SJCRH30 (cell line): Measurements from ENCODE around the gene THBS1. TPM values are rescaled to one million over a fixed set of nuclear protein-coding genes. Genes with fewer than 3 reads are reported as not detected.

Experiments
- DNase-seq, 2 experiments: peaks; one replicate each; pipeline ENCODE4 v3.0.0-alpha.2; 2015 to 2020
- H3K27ac ChIP-seq: fragments of 250-450 bp; sonication (Bioruptor Pico); 2 replicates; pipeline ENCODE4 v1.5.1; 2020; ENCODE audit warnings: mild to moderate bottlenecking, moderate library complexity
- H3K27me3 ChIP-seq: fragments of 250-450 bp; sonication (Bioruptor Pico); 2 replicates; pipeline ENCODE4 v1.5.1; 2020; ENCODE audit warnings: mild to moderate bottlenecking, moderate library complexity
- H3K36me3 ChIP-seq: fragments of 250-450 bp; sonication (Bioruptor Pico); 2 replicates; pipeline ENCODE4 v1.5.1; 2020; ENCODE audit warnings: mild to moderate bottlenecking, moderate library complexity
- H3K4me1 ChIP-seq: fragments of 250-450 bp; sonication (Bioruptor Pico); 2 replicates; pipeline ENCODE4 v1.5.1; 2020; ENCODE audit warnings: mild to moderate bottlenecking, moderate library complexity
- H3K4me3 ChIP-seq: fragments of 250-450 bp; sonication (Bioruptor Pico); 2 replicates; pipeline ENCODE4 v1.5.1; 2020; ENCODE audit warnings: mild to moderate bottlenecking, moderate library complexity
- H3K9me3 ChIP-seq: fragments of 250-450 bp; sonication (Bioruptor Pico); replicated peaks from 2 replicates; pipeline ENCODE4 v1.5.1; 2020; ENCODE audit warnings: mild to moderate bottlenecking, moderate library complexity
- total RNA-seq: library from RNA; depleted of rRNA; stranded (reverse); fragments of >200 nt; shearing (Covaris generic); gene quantifications from 2 replicates; pipeline ENCODE4 v1.2.3, GENCODE V29; 2014

The THBS1 gene
- total RNA-seq, 1 experiment from 2014 or later, result 24.4 TPM

DNA sequence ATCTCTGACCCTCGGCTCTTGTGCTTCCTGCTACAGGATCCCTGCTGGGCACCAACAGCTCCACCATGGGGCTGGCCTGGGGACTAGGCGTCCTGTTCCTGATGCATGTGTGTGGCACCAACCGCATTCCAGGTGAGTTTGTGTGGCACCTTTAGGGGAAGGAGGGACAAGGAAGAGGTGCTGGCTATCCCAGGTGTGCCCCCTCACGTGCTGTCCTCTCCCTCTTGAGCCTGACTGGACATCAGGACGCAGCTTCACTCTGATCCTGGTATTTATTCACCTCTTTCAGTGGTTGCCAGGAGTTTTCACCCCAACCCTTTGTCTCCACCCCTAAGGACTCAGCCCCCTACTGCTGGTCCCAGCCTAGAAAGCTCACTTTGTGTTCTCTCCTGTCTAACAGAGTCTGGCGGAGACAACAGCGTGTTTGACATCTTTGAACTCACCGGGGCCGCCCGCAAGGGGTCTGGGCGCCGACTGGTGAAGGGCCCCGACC, 960 bp downstream of the THBS1 start:
- H3K4me1 ChIP-seq, result peaks cover 11% of the 10 kb centered on the region
- peak overlapping the region; percentile 71 for H3K4me3 ChIP-seq
- H3K27me3 ChIP-seq, result no peaks in the 10 kb centered on the region
- no peak overlapping the region; the same call in 1 of the 2 replicates for H3K27ac ChIP-seq
- H3K9me3 ChIP-seq, result no peaks in the 10 kb centered on the region
- peaks cover 26% of the 10 kb centered on the region for H3K36me3 ChIP-seq
- DNase-seq, result peak; percentile 38 to 47

DNA sequence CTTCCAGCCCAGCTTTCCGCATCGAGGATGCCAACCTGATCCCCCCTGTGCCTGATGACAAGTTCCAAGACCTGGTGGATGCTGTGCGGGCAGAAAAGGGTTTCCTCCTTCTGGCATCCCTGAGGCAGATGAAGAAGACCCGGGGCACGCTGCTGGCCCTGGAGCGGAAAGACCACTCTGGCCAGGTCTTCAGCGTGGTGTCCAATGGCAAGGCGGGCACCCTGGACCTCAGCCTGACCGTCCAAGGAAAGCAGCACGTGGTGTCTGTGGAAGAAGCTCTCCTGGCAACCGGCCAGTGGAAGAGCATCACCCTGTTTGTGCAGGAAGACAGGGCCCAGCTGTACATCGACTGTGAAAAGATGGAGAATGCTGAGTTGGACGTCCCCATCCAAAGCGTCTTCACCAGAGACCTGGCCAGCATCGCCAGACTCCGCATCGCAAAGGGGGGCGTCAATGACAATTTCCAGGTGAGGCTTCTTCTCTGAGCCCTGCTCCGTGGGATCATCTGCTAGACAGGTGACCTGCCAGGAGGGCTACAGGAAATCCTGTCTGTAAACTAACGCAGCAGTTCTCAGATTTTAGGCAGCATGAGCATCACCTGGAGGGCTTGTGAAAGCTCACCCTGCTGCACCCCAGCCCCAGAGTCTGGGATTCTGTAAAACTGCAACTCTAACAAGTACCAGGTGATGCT, 1.6 kb downstream of the THBS1 start:
- H3K27ac ChIP-seq, result no peak overlapping the region
- no peak for DNase-seq
- no peaks in the 10 kb centered on the region for H3K9me3 ChIP-seq
- no peaks in the 10 kb centered on the region for H3K27me3 ChIP-seq
- peaks cover 32% of the 10 kb centered on the region for H3K36me3 ChIP-seq
- peak overlapping the region; percentile 71 for H3K4me3 ChIP-seq
- H3K4me1 ChIP-seq, result peaks cover 11% of the 10 kb centered on the region

DNA sequence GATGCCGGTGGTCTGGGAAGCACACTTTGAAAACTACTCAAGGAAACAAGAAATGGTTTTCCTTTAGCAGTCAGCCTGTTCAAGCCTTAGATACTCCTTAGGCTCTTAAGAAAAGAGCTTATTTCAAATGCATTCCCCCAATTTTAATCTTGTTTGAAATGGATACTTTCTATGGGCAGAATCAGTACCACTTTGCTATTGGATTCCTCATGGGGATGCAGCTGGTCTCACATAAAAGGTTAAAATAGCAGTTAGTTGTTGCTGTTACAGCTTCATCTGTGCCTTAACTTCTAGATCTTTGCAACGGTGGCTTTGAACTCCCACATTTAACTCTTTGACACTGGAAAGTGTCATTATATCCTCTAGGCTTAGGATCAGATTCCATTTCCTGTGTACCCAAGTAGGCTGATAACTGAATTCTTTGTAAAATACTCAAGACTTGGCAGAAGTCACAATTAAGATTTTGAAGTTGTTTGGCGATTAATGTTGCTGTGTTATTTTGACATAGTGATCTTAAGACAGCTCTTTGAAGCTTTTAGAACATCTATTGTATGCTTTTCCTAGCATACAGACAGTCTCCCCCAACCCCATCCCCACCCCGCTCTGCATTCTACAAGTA, 2.2 kb downstream of the THBS1 start:
- DNase-seq, result peak in 1 of 2 experiments; percentile 13
- Histone ChIP-seq H3K4me3 (peak overlapping the region; percentile 19), H3K9me3 (no peaks in the 10 kb centered on the region), H3K4me1 (peaks cover 11% of the 10 kb centered on the region), H3K27ac (no peak overlapping the region), H3K27me3 (no peaks in the 10 kb centered on the region), H3K36me3 (peaks cover 37% of the 10 kb centered on the region)

DNA sequence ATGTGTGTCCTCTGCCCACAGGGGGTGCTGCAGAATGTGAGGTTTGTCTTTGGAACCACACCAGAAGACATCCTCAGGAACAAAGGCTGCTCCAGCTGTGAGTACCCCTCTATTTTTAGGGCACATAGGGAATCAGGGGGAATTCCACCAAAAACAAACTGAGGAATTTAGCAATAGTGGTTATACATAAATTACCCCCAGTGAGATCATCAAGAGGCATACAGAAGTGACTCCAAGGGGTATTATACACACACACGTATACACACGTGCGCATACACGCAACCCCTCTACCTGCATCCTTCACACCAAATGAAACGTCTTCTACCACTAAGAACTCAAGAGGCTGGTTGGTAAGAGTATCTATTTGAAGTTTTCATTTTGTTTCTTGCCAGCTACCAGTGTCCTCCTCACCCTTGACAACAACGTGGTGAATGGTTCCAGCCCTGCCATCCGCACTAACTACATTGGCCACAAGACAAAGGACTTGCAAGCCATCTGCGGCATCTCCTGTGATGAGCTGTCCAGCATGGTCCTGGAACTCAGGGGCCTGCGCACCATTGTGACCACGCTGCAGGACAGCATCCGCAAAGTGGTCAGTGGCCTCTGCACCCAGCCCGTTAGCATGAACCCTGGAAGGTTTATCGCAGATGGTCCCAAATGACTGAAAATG, 2.9 kb downstream of the THBS1 start:
- peaks cover 10% of the 10 kb centered on the region for H3K4me1 ChIP-seq

DNA sequence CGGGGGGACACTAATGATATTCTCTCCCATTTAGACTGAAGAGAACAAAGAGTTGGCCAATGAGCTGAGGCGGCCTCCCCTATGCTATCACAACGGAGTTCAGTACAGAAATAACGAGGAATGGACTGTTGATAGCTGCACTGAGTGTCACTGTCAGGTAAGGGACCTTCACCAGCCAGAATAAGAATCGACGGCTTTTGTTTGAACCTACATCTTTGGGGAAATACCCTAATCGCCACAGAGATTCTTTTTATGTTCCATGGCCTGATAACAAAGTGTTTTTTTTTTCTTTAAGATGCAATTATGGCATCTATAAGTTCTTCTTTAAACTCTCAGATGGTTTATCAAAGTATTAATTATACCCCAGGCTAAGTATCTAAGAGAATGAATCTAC, 3.4 kb downstream of the THBS1 start:
- Histone ChIP-seq H3K27ac (no peak overlapping the region), H3K36me3 (peaks cover 45% of the 10 kb centered on the region), H3K9me3 (no peaks in the 10 kb centered on the region), H3K4me1 (peaks cover 5% of the 10 kb centered on the region), H3K4me3 (no peak overlapping the region), H3K27me3 (no peaks in the 10 kb centered on the region)
- DNase-seq, result no peak

More for the DNA sequence above, 2.9 kb downstream of the THBS1 start:
- H3K9me3 ChIP-seq, result no peaks in the 10 kb centered on the region
- H3K36me3 ChIP-seq, result peaks cover 42% of the 10 kb centered on the region
- H3K4me3 ChIP-seq, result no peak overlapping the region
- no peak overlapping the region for H3K27ac ChIP-seq
- peak; percentile 45 to 60 for DNase-seq
- no peaks in the 10 kb centered on the region for H3K27me3 ChIP-seq

DNA sequence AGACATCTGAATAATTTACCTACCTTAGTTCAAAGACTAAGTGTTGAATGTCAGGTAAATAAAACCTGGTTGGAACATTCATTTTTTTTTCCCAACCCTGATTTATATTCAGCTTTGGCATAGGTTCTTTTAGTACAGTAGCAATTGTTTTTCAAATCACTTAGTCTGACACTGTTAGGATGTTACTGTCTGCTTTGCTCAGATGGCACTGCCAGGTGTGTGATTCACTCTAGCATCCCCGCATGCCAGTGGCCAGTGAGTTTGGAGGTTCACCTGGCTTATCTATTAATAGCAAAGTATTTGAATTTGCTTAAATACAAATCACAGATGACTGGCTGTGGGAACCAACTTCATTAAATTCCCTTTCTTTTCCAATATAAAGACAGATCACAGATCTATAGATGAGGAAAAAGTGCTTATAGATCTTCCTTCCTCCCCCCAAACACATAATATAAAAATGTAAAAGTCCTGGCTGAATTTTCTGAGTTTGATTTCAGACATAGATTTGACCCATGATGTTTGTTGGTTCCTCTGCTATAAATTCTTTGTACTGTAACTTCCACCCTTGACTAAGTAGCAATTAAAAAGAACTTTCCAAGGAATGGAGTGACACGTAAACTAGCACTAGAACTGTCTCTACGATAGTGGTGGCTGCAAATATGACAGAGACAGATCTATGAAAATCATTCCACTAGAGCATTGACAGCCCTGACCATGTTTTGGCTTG, 3.9 kb downstream of the THBS1 start:
- Histone ChIP-seq H3K27me3 (no peaks in the 10 kb centered on the region), H3K27ac (no peak overlapping the region), H3K9me3 (no peaks in the 10 kb centered on the region), H3K36me3 (peaks cover 49% of the 10 kb centered on the region), H3K4me3 (no peak overlapping the region), H3K4me1 (peaks cover 3% of the 10 kb centered on the region; the same call in 1 of the 2 replicates)
- DNase-seq, result no peak

DNA sequence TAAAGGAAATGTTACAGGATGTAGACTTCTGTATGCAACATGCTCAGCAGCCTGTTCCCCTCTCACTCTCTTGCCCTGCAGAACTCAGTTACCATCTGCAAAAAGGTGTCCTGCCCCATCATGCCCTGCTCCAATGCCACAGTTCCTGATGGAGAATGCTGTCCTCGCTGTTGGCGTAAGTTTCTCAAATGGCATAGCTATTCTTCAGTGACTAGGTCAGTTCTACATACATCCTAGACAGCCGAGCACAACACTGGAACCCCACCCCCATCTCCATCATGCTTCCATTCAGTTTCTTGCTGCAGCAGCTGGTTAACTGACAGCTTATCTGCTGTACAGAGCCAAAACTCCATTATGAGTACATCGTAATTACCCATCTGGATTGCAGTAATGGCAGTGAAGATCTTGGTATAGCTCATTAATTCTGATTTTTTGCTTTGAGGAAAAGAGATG, 4.5 kb downstream of the THBS1 start:
- H3K4me1 ChIP-seq, result peaks cover 3% of the 10 kb centered on the region; the same call in 1 of the 2 replicates
- H3K4me3 ChIP-seq, result no peak overlapping the region
- no peaks in the 10 kb centered on the region for H3K27me3 ChIP-seq
- no peaks in the 10 kb centered on the region for H3K9me3 ChIP-seq
- DNase-seq, result no peak
- H3K27ac ChIP-seq, result no peak overlapping the region
- peaks cover 54% of the 10 kb centered on the region for H3K36me3 ChIP-seq

DNA sequence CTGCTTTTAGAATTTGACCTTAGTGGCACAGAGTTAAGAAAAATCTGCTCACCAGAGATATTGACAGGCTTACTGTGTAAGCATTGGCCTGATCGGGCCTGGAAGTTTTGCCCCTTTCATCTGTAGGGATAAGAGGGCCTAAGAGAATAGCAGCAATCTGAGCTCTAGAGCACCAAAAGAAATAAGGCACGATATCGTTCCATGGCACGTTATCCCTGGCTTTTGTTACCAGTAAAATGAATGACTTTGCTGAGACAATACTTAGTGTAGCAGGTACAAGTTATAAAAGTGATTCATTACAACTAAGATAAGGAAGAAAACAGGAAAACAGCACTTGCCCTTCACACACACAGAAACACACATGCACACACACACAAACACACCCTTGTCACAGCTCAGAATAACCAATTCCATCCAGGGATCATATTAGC, 5.0 kb downstream of the THBS1 start:
- Histone ChIP-seq H3K4me3 (no peak overlapping the region), H3K27me3 (no peaks in the 10 kb centered on the region), H3K36me3 (peaks cover 58% of the 10 kb centered on the region), H3K9me3 (no peaks in the 10 kb centered on the region), H3K4me1 (peaks cover 3% of the 10 kb centered on the region; the same call in 1 of the 2 replicates), H3K27ac (no peak overlapping the region)
- no peak for DNase-seq

DNA sequence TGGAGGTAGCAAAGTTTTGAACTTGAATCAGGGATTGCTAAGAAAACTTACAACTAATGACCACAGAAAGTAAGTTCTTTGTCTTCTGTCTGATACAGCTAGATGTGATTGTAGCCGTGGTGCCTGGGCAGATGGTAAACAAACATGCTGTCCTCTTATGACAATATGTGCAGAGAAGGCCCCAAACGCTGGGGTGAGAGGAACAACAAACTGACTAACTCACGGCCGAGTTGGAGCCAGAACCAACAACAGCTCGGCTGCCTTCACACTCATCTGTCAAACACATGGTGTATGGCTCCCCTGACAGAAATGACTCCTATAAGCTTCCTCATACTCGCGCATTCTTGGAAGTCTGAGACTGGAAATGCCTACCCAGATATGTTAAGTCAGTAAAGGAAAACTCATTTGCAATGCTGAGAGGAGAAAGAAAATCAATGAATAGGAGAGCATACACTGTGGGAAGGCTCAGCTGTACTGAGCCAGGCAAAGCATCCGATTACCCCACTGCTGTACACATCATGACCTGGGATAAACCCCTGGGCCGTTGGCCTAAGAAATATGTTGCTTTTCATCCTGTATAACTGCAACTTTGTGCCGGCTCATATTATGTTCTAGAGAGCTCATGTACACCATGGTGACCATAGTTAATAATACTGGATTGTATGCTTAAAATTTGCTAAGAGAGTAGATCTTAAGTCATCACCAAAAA, 5.7 kb downstream of the THBS1 start:
- Histone ChIP-seq H3K27me3 (no peaks in the 10 kb centered on the region), H3K4me3 (no peak overlapping the region), H3K36me3 (peaks cover 63% of the 10 kb centered on the region), H3K9me3 (no peaks in the 10 kb centered on the region), H3K4me1 (peaks cover 3% of the 10 kb centered on the region; the same call in 1 of the 2 replicates), H3K27ac (no peak overlapping the region)
- DNase-seq, result no peak

DNA sequence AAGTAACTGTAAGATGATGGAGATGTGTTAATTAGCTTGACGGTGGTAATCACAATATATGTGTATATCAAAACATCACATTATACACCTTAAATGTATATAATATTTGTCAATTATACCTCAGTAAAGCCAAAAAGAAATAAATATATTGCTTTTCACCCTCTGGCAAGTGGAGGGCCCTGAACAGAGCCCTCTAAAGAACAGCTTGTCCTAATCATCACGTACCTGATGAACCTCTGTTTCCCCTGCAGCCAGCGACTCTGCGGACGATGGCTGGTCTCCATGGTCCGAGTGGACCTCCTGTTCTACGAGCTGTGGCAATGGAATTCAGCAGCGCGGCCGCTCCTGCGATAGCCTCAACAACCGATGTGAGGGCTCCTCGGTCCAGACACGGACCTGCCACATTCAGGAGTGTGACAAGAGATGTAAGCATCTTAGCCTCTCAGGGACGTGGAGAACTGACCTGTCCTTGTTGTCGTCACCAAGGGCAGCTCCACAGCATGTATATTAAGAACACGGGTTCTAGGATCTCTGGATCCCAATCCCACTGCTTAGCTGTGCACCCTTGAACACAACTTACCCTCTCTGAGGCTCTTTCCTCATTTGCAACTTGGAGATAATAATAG, 6.3 kb downstream of the THBS1 start:
- no peaks in the 10 kb centered on the region for H3K9me3 ChIP-seq
- no peaks in the 10 kb centered on the region for H3K27me3 ChIP-seq
- peaks cover 3% of the 10 kb centered on the region; the same call in 1 of the 2 replicates for H3K4me1 ChIP-seq
- DNase-seq, result no peak
- H3K27ac ChIP-seq, result no peak overlapping the region
- peaks cover 70% of the 10 kb centered on the region for H3K36me3 ChIP-seq
- H3K4me3 ChIP-seq, result no peak overlapping the region

DNA sequence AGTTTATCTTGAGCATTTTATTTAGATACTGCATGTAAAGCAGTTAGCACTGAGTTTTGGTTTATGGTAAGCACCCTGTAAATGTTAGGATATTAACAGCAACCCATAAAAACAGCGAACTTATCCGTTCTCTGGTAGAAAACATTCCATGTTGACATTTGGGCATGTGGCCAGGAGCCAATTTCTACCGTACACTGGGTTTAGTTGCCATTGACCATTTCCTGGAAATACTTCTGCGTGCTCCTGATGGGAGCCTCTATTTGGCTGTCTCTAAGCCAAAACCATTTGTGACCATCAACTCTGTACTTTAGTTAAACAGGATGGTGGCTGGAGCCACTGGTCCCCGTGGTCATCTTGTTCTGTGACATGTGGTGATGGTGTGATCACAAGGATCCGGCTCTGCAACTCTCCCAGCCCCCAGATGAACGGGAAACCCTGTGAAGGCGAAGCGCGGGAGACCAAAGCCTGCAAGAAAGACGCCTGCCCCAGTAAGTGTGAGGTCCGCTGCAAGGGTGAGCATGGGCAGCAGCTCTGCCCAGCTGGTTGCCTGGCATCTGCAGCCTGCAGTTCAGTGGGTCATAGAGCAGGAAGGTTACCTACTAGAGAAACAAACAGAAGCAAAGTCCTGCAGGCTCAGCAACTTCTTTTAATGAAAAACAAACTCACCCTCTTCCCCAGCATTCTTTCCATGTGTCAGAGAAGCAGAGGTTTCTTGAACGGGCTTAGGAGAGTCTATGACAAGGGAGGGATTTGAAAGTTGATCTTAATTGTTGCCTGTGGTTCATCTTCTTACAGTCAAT, 7.1 kb downstream of the THBS1 start:
- Histone ChIP-seq H3K27me3 (no peaks in the 10 kb centered on the region), H3K4me1 (peaks cover 3% of the 10 kb centered on the region; the same call in 1 of the 2 replicates), H3K36me3 (peaks cover 77% of the 10 kb centered on the region), H3K4me3 (no peak overlapping the region), H3K27ac (no peak overlapping the region), H3K9me3 (no peaks in the 10 kb centered on the region)
- DNase-seq, result no peak

DNA sequence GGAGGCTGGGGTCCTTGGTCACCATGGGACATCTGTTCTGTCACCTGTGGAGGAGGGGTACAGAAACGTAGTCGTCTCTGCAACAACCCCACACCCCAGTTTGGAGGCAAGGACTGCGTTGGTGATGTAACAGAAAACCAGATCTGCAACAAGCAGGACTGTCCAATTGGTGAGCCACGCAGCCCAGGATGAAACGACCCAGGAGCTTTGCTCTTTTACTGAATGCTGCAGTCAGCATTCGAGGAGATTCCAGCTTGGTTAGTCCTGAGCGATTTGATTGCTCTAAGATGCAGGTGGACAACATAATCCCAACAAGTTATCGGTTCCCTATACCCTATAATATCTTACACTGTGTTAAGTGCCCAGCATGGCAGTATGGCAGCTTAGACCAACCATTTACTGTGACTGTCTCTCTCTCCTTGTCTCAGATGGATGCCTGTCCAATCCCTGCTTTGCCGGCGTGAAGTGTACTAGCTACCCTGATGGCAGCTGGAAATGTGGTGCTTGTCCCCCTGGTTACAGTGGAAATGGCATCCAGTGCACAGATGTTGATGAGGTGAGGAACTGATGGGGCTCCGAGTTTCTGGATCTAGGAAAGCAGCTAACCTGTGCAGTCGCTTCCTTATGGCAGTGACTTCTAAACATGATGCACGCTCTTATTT, 7.8 kb downstream of the THBS1 start:
- Histone ChIP-seq H3K4me1 (no peaks in the 10 kb centered on the region), H3K4me3 (no peak overlapping the region), H3K9me3 (no peaks in the 10 kb centered on the region), H3K27ac (no peak overlapping the region), H3K36me3 (peaks cover 81% of the 10 kb centered on the region), H3K27me3 (no peaks in the 10 kb centered on the region)
- no peak for DNase-seq
